Fibroblast of the conjunctiva (primary cell): ENCODE results near the gene PGAP1.

Experiments
- DNase-seq: peaks from one replicate; pipeline ENCODE4 v3.0.0-alpha.2; 2010; ENCODE audit warnings: low read depth

The PGAP1 gene

GRCh38 chr2:196926562-196927375 lies at the start of gene PGAP1:
Gene PGAP1 (minus strand): TSS chr2:196926707. CDS start chr2:196926616, 91 bp downstream.
- peak; percentile 87 for DNase-seq

- no peak for DNase-seq
Measured at GRCh38 chr2:196974970-196975369, 48.5 kb upstream of the PGAP1 start.

GRCh38 chr2:196971574-196972279 lies 45.2 kb upstream of the PGAP1 start:
- DNase-seq, result no peak

- DNase-seq, result no peak
Measured at GRCh38 chr2:196970099-196970498, 43.6 kb upstream of the PGAP1 start.

GRCh38 chr2:196968516-196968915 lies 42.0 kb upstream of the PGAP1 start:
- DNase-seq, result no peak

GRCh38 chr2:196967775-196968174 lies 41.3 kb upstream of the PGAP1 start:
- no peak for DNase-seq

GRCh38 chr2:196967116-196967515 lies 40.6 kb upstream of the PGAP1 start:
- DNase-seq, result no peak

- DNase-seq, result no peak
Measured at GRCh38 chr2:196966061-196966460, 39.6 kb upstream of the PGAP1 start.

GRCh38 chr2:196965651-196966050 lies 39.1 kb upstream of the PGAP1 start:
- DNase-seq, result no peak

GRCh38 chr2:196963961-196964360 lies 37.5 kb upstream of the PGAP1 start:
- DNase-seq, result no peak

- DNase-seq, result no peak
Measured at GRCh38 chr2:196963043-196963442, 36.5 kb upstream of the PGAP1 start.

GRCh38 chr2:196962325-196962724 lies 35.8 kb upstream of the PGAP1 start:
- no peak for DNase-seq

- no peak for DNase-seq
Measured at GRCh38 chr2:196961889-196962288, 35.4 kb upstream of the PGAP1 start.

- no peak for DNase-seq
Measured at GRCh38 chr2:196959734-196960338, 33.3 kb upstream of the PGAP1 start.

- no peak for DNase-seq
Measured at GRCh38 chr2:196959281-196959680, 32.8 kb upstream of the PGAP1 start.

GRCh38 chr2:196957881-196958525 lies 31.5 kb upstream of the PGAP1 start:
- DNase-seq, result no peak

- no peak for DNase-seq
Measured at GRCh38 chr2:196957442-196957841, 30.9 kb upstream of the PGAP1 start.

- no peak for DNase-seq
Measured at GRCh38 chr2:196956069-196956468, 29.6 kb upstream of the PGAP1 start.

- no peak for DNase-seq
Measured at GRCh38 chr2:196955036-196955435, 28.5 kb upstream of the PGAP1 start.

GRCh38 chr2:196954001-196954400 lies 27.5 kb upstream of the PGAP1 start:
- no peak for DNase-seq

- DNase-seq, result no peak
Measured at GRCh38 chr2:196952936-196953335, 26.4 kb upstream of the PGAP1 start.

- DNase-seq, result no peak
Measured at GRCh38 chr2:196951973-196952372, 25.5 kb upstream of the PGAP1 start.

GRCh38 chr2:196949116-196949515 lies 22.6 kb upstream of the PGAP1 start:
- no peak for DNase-seq
